Central memory CD8-positive, alpha-beta T cell (primary cell): ENCODE measurements around the gene IL21R.
A peak's percentile ranks its signal among the peaks of the same experiment; 100 is the strongest.
"Not testable (repeated sequence)": the region's sequence is repeated elsewhere in the genome, so short reads cannot be mapped to it uniquely, and the experiment has no call there.

Experiments
- ATAC-seq: fragments of 150-1000 bp; cut with Tn5 transposase; replicated peaks from 2 replicates; pipeline ENCODE4 v1.10.0; 2022; ENCODE audit warnings: mild to moderate bottlenecking, moderate FRiP score, moderate number of reproducible peaks; ENCODE audit not compliant: poor library complexity, severe bottlenecking; ENCODE audit errors: extremely low read depth
- DNase-seq, 2 donors: peaks; one replicate each; pipeline ENCODE4 v3.0.0; 2021; ENCODE audit warnings: low spot score in 2 of 2
- H3K27ac Mint-ChIP-seq: one replicate; pipeline ENCODE4 v1.8.0; 2022; ENCODE audit warnings: low read depth, mild to moderate bottlenecking, moderate library complexity, mixed read lengths
- H3K27me3 Mint-ChIP-seq: one replicate; pipeline ENCODE4 v1.8.0; 2022; ENCODE audit warnings: mixed read lengths
- H3K36me3 Mint-ChIP-seq: one replicate; pipeline ENCODE4 v1.8.0; 2022; ENCODE audit warnings: mild to moderate bottlenecking, moderate library complexity, mixed read lengths; ENCODE audit not compliant: insufficient read depth
- H3K4me1 Mint-ChIP-seq: one replicate; pipeline ENCODE4 v1.8.0; 2022; ENCODE audit warnings: mixed read lengths
- H3K4me3 Mint-ChIP-seq: one replicate; pipeline ENCODE4 v1.8.0; 2022; ENCODE audit warnings: mild to moderate bottlenecking, moderate library complexity, mixed read lengths
- H3K9me3 Mint-ChIP-seq: one replicate; pipeline ENCODE4 v1.8.0; 2022; ENCODE audit warnings: mixed read lengths

IL21R gene

DNA sequence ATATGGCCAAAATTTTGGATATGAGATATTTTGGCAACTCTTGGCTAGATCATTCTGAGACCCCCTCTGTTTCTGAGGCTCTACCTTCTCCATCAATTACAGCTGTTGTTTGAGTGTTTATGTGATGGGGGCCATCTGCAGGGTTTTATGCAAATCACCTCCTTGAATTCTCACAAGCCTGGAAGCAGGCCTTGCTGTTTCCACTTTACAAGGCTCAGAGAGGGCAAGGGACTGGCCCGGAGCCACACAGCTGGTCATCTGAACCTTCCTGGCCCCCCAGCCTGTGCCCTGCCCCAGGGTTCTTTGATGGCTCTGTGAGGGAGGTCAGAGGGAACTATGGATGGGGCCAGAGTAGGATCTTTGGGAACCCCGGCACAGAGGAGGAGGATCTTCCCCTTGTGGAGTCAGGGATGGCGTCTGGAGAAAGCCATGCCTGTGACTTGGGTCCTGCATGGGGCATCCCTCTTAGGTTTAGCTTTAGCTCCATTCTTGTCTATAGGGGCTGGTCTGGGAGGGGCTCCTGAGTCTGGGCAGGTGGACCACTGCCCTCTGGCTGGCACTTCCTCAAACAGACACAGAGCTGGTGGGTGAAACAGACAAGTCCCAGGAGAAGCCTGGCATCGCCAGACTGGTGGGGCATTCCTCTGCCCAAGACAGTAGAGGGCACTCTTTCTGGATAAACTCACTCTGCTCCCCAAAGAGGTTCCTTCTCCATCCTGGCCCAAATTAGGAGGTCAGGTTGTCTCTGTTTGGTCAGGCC lies 26.2 kb downstream of the IL21R start:
- Mint-ChIP-seq H3K4me3 (no peak overlapping the region), H3K27ac (peak overlapping the region; percentile 49), H3K9me3 (no peaks in the 10 kb centered on the region), H3K27me3 (no peaks in the 10 kb centered on the region), H3K4me1 (peaks cover 49% of the 10 kb centered on the region), H3K36me3 (peaks cover 48% of the 10 kb centered on the region)
- ATAC-seq = no peak
- DNase-seq = peak in 1 of 2 donors; percentile 9

DNA sequence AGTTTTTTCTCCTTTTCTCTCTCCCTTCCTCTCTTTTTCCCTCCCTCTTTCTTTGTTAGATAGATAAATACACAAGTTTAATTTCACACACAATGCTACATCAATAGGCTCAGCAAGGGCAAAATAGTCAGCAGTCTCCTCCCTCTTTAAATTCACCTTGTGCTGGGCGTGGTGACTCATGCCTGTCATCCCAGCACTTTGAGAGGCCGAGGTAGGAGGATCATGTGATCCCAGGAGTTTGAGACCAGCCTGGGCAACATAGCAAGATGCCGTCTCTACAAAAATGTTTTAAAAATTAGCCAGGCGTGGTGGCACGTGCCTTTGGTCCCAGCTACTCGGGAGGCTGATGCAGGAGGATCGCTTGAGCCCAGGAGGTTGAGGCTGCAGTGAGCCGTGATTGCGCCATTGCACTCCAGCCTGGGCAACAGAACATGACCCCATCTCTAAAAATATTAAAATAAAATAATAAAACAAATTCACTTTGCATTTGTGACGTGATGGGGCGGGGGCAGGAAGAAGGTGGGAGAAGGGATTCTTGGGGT lies 27.4 kb downstream of the IL21R start:
- DNase-seq (peak in 1 of 2 donors; percentile 2), ATAC-seq (no peak)
- Mint-ChIP-seq H3K36me3 (peaks cover 45% of the 10 kb centered on the region), H3K4me3 (no peak overlapping the region), H3K9me3 (no peaks in the 10 kb centered on the region), H3K27ac (peak overlapping the region; percentile 44), H3K4me1 (peaks cover 44% of the 10 kb centered on the region), H3K27me3 (no peaks in the 10 kb centered on the region)

DNA sequence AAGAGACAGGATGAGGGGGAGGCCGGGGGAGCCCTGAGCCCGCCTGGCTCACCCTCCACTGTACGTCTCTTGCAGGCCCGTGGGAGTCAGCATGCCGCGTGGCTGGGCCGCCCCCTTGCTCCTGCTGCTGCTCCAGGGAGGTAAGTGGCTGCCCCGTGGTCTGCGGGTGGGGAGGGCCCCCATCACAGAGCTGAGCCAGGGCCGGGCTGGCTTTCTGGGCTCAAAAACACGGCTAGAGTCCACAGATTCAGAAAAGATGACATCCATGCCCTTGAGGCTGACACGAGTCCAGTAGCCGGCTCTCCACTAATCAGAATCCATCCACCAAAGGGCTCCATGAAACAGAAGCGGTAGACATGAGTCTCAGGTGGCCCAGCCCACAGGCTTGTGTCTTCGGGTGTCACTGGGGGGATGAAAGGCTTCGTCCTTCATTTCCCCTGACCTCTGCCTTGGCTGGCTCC lies 28.0 kb downstream of the IL21R start:
- Mint-ChIP-seq H3K4me1 (peaks cover 38% of the 10 kb centered on the region), H3K27ac (peak overlapping the region; percentile 44), H3K4me3 (no peak overlapping the region), H3K36me3 (peaks cover 45% of the 10 kb centered on the region), H3K27me3 (no peaks in the 10 kb centered on the region), H3K9me3 (no peaks in the 10 kb centered on the region)
- ATAC-seq = no peak
- peak in 1 of 2 donors; percentile 12 for DNase-seq

DNA sequence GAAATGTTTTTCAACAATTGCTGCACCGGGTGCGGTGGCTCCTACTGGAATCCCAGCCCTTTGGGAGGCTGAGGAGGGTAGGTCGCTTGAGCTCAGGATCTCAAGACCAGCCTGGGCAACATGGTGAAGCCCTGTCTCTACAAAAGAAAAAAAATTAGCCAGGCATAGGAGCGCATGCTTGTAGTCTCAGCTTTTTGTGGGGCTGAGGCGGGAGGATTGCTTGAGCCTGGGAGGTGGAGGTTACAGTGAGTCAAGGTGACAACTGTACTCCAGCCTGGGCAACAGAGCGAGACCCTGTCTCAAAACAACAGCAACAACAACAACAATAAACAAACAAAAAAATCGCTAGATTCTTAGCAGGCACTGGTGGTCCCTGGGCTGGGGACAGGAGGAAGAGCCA lies 28.5 kb downstream of the IL21R start:
- DNase-seq (no peak), ATAC-seq (no peak)
- Mint-ChIP-seq H3K4me3 (no peak overlapping the region), H3K9me3 (no peaks in the 10 kb centered on the region), H3K4me1 (peaks cover 34% of the 10 kb centered on the region), H3K36me3 (peaks cover 48% of the 10 kb centered on the region), H3K27me3 (no peaks in the 10 kb centered on the region), H3K27ac (peak overlapping the region; percentile 44)

DNA sequence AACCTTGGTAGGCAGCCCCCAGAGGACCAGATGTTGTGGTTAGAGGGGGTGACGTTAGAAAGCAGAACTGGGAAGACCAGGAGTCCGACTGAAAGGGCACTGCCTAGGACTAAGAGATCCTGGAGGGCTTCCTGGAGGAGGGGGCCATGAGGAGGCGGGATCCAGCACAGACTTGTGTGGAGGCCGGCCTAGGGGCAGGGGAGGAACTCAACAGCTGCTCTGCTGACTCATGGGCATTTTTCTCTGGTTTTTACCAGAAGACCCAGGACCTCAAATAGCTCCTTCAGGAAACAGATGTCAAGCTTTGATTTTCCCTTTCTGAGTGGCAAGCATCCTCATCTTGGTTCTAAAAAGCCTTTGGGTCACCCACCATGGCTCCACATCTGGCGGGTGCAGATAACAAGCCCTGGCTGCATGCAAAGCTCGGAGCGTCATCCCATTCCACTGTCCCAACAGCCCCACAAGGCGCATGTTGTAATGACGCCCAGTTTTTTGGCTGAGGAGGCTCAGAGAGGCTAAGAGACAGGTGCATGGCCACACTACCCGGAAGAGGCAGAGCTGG lies 29.0 kb downstream of the IL21R start:
- H3K27ac Mint-ChIP-seq = no peak overlapping the region
- no peak overlapping the region for H3K4me3 Mint-ChIP-seq
- H3K4me1 Mint-ChIP-seq = peaks cover 34% of the 10 kb centered on the region
- no peaks in the 10 kb centered on the region for H3K9me3 Mint-ChIP-seq
- ATAC-seq (no peak), DNase-seq (peak; percentile 7 to 8)
- peaks cover 52% of the 10 kb centered on the region for H3K36me3 Mint-ChIP-seq
- H3K27me3 Mint-ChIP-seq = no peaks in the 10 kb centered on the region

DNA sequence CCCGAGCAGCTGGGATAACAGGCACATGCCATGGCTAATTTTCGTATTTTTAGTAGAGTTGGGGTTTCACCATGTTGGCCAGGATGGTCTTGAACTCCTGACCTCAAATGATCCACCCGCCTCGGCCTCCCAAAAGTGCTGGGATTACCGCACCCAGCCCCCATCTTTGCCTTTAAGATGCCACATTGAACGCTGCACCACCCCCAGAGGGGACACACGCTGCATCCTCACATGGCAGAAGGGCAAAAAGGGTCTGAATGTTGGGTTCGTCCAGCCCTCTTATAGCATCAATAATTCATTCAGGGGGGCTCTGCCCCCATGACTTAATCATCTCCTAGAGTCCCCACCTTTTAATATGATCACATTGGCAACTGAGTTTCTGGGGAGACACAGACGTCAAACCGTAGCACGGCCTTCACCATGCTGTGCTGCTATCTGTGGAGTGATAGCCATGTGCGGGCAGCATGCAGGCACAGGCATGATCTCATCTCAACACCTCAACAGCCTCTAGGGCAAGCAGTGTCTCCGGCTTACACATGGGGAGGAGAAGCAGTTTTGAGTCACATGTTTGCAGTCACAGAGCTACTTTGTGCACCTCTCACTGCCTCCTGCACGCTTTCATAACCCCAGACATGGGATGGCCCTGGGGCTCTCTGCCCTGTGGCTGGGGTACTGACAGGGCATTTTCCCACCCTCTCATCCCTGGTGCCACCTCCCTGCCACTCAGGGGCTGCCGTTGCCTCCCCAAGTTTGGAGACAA lies 30.0 kb downstream of the IL21R start:
- Mint-ChIP-seq H3K36me3 (peaks cover 56% of the 10 kb centered on the region), H3K27me3 (no peaks in the 10 kb centered on the region), H3K9me3 (no peaks in the 10 kb centered on the region), H3K4me3 (no peak overlapping the region), H3K4me1 (peaks cover 29% of the 10 kb centered on the region), H3K27ac (peak overlapping the region; percentile 75)
- ATAC-seq (no peak), DNase-seq (peak; percentile 5 to 12)

DNA sequence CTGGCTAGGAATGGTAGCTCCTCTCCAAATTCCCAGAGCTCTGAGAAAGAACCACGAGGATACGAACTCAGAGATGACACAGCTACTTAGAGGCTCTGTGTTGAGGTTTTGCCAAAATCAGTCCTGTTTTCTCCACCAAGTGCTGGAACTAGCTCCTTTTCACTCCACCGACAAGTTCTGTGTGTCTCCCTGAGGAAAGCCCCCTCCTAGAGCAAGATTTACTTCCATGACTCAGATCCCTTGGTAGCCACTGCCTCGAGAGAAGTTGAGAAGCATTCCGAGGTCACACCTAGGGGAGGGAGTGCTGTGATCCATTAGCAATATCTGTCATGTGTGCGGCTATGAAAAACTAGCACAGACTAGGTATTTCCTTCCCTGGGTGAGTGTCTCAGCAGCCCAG lies 30.6 kb downstream of the IL21R start:
- ATAC-seq (no peak), DNase-seq (no peak)
- no peaks in the 10 kb centered on the region for H3K27me3 Mint-ChIP-seq
- H3K9me3 Mint-ChIP-seq = no peaks in the 10 kb centered on the region
- no peak overlapping the region for H3K4me3 Mint-ChIP-seq
- peaks cover 26% of the 10 kb centered on the region for H3K4me1 Mint-ChIP-seq
- H3K27ac Mint-ChIP-seq = peak overlapping the region; percentile 75
- H3K36me3 Mint-ChIP-seq = peaks cover 60% of the 10 kb centered on the region

DNA sequence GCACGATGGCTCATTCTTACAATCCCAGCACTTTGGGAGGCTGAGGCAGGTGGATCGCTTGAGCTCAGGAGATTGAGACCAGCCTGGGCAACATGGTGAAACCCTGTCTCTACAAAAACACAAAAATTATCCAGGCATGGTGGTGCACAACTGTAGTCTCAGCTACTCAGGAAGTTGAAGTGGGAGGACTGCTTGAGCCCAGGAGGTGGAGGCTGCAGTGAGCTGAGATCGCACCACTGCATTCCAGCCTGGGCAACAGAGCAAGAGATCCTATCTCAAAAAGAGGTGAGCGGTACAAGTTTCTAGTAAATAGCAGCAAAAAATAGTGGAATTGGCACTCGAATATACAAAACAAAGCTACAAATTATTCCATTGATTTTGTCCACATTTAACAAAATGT lies 31.2 kb downstream of the IL21R start:
- not testable (repeated sequence) for ATAC-seq, H3K4me3 Mint-ChIP-seq, H3K9me3 Mint-ChIP-seq, H3K27me3 Mint-ChIP-seq
- H3K4me1 Mint-ChIP-seq = peaks cover 26% of the 10 kb centered on the region
- peak in 1 of 2 donors; percentile 2 for DNase-seq
- peak overlapping the region; percentile 75 for H3K27ac Mint-ChIP-seq
- peaks cover 66% of the 10 kb centered on the region for H3K36me3 Mint-ChIP-seq

DNA sequence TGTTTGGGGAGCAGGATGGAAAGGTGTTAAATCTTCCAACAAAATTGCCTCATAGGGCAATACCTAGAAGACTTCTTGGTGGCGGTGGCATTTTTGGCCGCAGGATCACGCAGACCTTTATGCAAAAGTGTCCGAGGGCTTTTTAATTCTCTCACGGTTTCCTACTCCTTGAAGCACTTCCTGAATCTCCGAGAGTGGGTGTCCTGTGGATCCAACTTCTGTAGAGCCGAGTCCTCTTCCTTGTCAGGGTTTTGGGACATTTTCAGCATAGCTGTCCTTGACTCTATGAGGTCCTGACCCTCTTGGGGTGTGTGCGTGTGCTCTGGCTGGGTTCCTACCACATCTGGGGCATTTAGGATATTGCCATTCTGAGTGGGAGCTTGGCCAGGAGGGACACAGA lies 31.7 kb downstream of the IL21R start:
- Mint-ChIP-seq H3K27ac (peak overlapping the region; percentile 81), H3K4me3 (no peak overlapping the region), H3K9me3 (no peaks in the 10 kb centered on the region), H3K36me3 (peaks cover 70% of the 10 kb centered on the region), H3K4me1 (peaks cover 26% of the 10 kb centered on the region), H3K27me3 (no peaks in the 10 kb centered on the region)
- DNase-seq (peak; percentile 5 to 6), ATAC-seq (no peak)

DNA sequence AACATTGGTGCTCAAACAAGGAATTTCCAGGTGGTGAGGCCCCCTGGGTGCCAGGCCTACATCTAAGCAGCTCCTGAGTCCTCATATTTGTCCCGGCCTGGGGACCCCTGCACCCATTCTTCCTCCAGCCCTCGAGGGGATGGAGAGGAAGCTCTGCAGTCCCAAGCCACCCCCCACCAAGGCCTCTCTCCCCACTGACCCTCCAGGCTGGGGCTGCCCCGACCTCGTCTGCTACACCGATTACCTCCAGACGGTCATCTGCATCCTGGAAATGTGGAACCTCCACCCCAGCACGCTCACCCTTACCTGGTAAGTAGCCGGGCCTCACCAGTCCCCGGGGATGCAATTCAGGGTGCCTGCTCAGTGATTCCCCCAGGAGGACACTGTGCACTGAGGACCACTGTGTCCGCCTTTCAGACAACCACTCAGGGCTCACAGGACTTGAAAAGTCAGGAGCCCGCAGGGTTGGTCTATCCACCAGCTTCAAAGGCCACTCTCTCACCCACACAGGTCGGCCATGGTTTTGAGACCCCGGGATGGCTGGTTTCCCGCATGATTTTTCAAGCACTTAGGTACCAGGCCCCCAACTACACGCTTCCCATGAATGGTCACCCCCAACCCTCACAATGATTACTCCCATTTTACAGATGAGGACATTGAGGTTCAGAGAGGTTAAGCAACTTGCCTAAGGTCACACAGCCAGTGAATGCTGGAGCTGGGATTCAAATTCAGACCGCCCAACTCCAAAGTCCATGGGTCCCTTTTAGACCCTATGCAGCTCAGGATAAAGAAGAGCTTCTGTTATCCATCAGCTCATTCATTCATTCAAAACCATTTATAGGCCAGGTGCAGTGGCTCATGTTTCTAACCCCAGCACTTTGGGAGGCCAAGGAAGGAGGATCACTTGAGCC lies 32.4 kb downstream of the IL21R start:
- Mint-ChIP-seq H3K36me3 (peaks cover 75% of the 10 kb centered on the region), H3K9me3 (no peaks in the 10 kb centered on the region), H3K27ac (peak overlapping the region; percentile 81), H3K27me3 (no peaks in the 10 kb centered on the region), H3K4me1 (peaks cover 26% of the 10 kb centered on the region), H3K4me3 (no peak overlapping the region)
- DNase-seq = peak; percentile 6 to 8
- ATAC-seq = no peak

DNA sequence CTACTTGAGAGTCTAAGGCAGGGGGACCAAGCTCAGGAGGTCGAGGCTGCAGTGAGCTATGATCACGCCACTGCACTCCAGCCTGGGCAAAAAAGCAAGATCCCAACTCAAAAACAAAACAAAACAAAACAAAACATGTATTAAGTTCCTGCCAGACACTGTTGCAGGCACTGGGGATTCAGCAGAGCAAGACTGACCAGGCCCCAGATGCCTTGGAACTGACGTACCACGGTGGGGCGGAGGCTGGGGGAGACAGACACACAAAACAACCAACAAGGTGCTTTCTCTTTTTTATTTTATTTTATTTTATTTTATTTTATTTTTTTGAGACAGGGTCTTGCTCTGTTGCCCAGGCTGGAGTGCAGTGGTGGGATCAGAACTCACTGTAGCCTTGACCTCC lies 33.2 kb downstream of the IL21R start:
- not testable (repeated sequence) for H3K27me3 Mint-ChIP-seq, H3K9me3 Mint-ChIP-seq, DNase-seq, H3K4me3 Mint-ChIP-seq, ATAC-seq
- Mint-ChIP-seq H3K4me1 (peaks cover 26% of the 10 kb centered on the region), H3K36me3 (peaks cover 77% of the 10 kb centered on the region), H3K27ac (peak overlapping the region; percentile 81)

DNA sequence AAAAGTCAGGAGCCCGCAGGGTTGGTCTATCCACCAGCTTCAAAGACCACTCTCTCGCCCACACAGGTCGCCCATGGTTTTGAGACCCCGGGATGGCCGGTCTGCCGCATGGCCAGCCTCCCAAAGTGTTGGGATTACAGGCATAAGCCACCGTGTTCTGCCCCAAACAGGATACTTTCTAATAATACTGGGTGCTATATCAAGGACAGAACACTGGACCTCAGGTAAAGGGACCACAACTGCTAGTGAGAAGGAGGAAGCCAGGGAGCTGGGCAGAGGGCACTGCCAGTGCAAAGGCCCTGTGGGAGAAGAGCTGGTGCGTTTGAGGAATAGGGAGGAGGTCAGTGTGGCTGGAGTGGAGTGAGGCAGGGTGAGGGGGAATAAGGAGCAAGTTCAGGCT lies 34.1 kb downstream of the IL21R start:
- no peaks in the 10 kb centered on the region for H3K9me3 Mint-ChIP-seq
- no peak overlapping the region for H3K4me3 Mint-ChIP-seq
- no peak for ATAC-seq
- H3K27ac Mint-ChIP-seq = peak overlapping the region; percentile 85
- peaks cover 76% of the 10 kb centered on the region for H3K36me3 Mint-ChIP-seq
- no peaks in the 10 kb centered on the region for H3K27me3 Mint-ChIP-seq
- H3K4me1 Mint-ChIP-seq = peaks cover 20% of the 10 kb centered on the region
- no peak for DNase-seq
